ENCODE measurements around the gene TGIF2.

- TF ChIP-seq, protein P1, sequence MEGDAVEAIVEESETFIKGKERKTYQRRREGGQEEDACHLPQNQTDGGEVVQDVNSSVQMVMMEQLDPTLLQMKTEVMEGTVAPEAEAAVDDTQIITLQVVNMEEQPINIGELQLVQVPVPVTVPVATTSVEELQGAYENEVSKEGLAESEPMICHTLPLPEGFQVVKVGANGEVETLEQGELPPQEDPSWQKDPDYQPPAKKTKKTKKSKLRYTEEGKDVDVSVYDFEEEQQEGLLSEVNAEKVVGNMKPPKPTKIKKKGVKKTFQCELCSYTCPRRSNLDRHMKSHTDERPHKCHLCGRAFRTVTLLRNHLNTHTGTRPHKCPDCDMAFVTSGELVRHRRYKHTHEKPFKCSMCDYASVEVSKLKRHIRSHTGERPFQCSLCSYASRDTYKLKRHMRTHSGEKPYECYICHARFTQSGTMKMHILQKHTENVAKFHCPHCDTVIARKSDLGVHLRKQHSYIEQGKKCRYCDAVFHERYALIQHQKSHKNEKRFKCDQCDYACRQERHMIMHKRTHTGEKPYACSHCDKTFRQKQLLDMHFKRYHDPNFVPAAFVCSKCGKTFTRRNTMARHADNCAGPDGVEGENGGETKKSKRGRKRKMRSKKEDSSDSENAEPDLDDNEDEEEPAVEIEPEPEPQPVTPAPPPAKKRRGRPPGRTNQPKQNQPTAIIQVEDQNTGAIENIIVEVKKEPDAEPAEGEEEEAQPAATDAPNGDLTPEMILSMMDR (IDR thresholded peaks at IDR 0.05; ENCODE audit: low read length): no peak
- no peak for TF ChIP-seq EZH2 (IDR thresholded peaks at IDR 0.05; ENCODE audit: borderline replicate concordance, low read length)
These were observed 68.1 kb downstream of the TGIF2 start for GRCh38 chr20:36641506-36641843.
